HepG2 (cell line): Measurements from ENCODE around the gene DICER1. TPM values are rescaled to one million over a fixed set of nuclear protein-coding genes. Genes with fewer than 3 reads are reported as not detected.

Experiments
- ATAC-seq: fragments of 200-7000 bp; cut with Tn5 transposase; 3 replicates; pipeline ENCODE4 v1.9.1; 2020; ENCODE audit warnings: mild to moderate bottlenecking, moderate library complexity
- BruUV-seq: library from RNA; stranded (reverse); fragments of 400-500 nt; replicated peaks from 2 replicates; lab custom pipeline; 2021; lab: Mats Ljungman, UMichigan
- CTCF ChIA-PET: fragments of 300-600 bp; formaldehyde crosslinking; extraction: SDS; loops from one replicate; lab custom pipeline; 2021; ENCODE audit warnings: low total read pairs, inconsistent platforms, low intra/inter-chr PET ratio; lab: Yijun Ruan, JAX
- POLR2A ChIA-PET: fragments of 350-600 bp; sonication (Branson Sonifier 250); formaldehyde crosslinking; loops from one replicate; lab custom pipeline; 2020; ENCODE audit warnings: antibody characterized with exemption, inconsistent platforms; lab: Yijun Ruan, JAX
- DNase-seq: peaks from one replicate; pipeline ENCODE4 v3.0.0-alpha.2; 2015; ENCODE audit warnings: low spot score
- FAIRE-seq: peaks from 3 replicates; lab custom pipeline; 2011; peaks lifted over from hg19 to GRCh38; lab: Jason Lieb, UNC
- H2AFZ ChIP-seq: one replicate; pipeline ENCODE4 v1.6.1; 2011; ENCODE audit warnings: low read length, inconsistent platforms
- H3K27ac ChIP-seq: fragments of 300-600 bp; 3 replicates; pipeline ENCODE4 v1.8.0; 2011; ENCODE audit warnings: mixed run types, mild to moderate bottlenecking, mixed read lengths, low read length, inconsistent platforms; ENCODE audit not compliant: insufficient read depth; ENCODE audit errors: extremely low read length
- H3K27me3 ChIP-seq, 2 experiments: fragments of 200-600 bp in 1 of 2; 2 replicates in 1 of 2; 3 replicates in 1 of 2; pipeline versions ENCODE4 v1.6.0 to v1.8.0; 2011; ENCODE audit warnings: low read length in 2 of 2, mild to moderate bottlenecking in 2 of 2, moderate library complexity in 2 of 2, inconsistent platforms in 1 of 2; ENCODE audit not compliant: insufficient read depth in 2 of 2, control insufficient read depth in 1 of 2
- H3K36me3 ChIP-seq, 2 experiments: fragments of 200-600 bp in 1 of 2; replicated peaks in 1 of 2; 2 replicates in 1 of 2; 3 replicates in 1 of 2; pipeline versions ENCODE4 v1.5.1 to v1.8.0; 2011; ENCODE audit warnings: low read length in 2 of 2, inconsistent platforms in 1 of 2; ENCODE audit not compliant: insufficient read depth in 2 of 2, control insufficient read depth in 1 of 2
- H3K4me1 ChIP-seq: 2 replicates; pipeline ENCODE4 v1.5.1; 2012; ENCODE audit warnings: low read length, inconsistent platforms; ENCODE audit not compliant: insufficient read depth
- H3K4me2 ChIP-seq: 2 replicates; pipeline ENCODE4 v1.6.0; 2011; ENCODE audit warnings: low read depth, low read length, inconsistent platforms
- H3K4me3 ChIP-seq, 3 experiments: fragments of 200-600 bp in 1 of 3; sonication (generic), shearing (Covaris generic) in 1 of 3; replicated peaks in 1 of 3; 2 replicates each; pipeline ENCODE4 v1.5.1; 2011 to 2016; ENCODE audit warnings: low read length in 3 of 3, inconsistent platforms in 2 of 3, low read depth in 2 of 3, mild to moderate bottlenecking in 2 of 3, control low read depth in 1 of 3, mixed read lengths in 1 of 3; ENCODE audit not compliant: insufficient read depth in 1 of 3
- H3K79me2 ChIP-seq: one replicate; pipeline ENCODE4 v1.6.1; 2011; ENCODE audit warnings: low read length, inconsistent platforms; ENCODE audit not compliant: insufficient read depth
- H3K9ac ChIP-seq: 2 replicates; pipeline ENCODE4 v1.6.0; 2011; ENCODE audit warnings: mild to moderate bottlenecking, low read depth, low read length, inconsistent platforms; ENCODE audit not compliant: insufficient read depth
- H3K9me3 ChIP-seq: 2 replicates; pipeline ENCODE4 v1.5.1; 2012; ENCODE audit warnings: mild to moderate bottlenecking, low read length
- H4K20me1 ChIP-seq: 2 replicates; pipeline ENCODE4 v1.6.0; 2011; ENCODE audit warnings: inconsistent platforms, mild to moderate bottlenecking, low read length, moderate library complexity; ENCODE audit not compliant: insufficient read depth
- EP300 ChIP-seq, 3 experiments: sonication (generic) in 1 of 3; formaldehyde crosslinking in 1 of 3; IDR thresholded peaks; 2 replicates each; pipeline versions ENCODE4 v1.5.1 to v1.6.1; 2011 to 2020; ENCODE audit warnings: low read depth in 2 of 3, low read length in 2 of 3, borderline replicate concordance in 1 of 3, improper control_type of control experiment in 1 of 3, mild to moderate bottlenecking in 1 of 3, missing genetic modification reagents in 1 of 3, moderate library complexity in 1 of 3
- EZH2 ChIP-seq: conservative IDR thresholded peaks from 2 replicates; pipeline ENCODE4 v1.6.1; 2012; ENCODE audit warnings: mild to moderate bottlenecking, low read depth, low read length, moderate library complexity
- HDAC6 ChIP-seq: fragments of 200-600 bp; sonication (generic); IDR thresholded peaks from 2 replicates; pipeline ENCODE4 v1.7.0; 2017; ENCODE audit warnings: mild to moderate bottlenecking, antibody characterized with exemption, low read length, low read depth
- MAFF ChIP-seq: IDR thresholded peaks from 2 replicates; pipeline ENCODE4 v1.6.1; 2011; ENCODE audit warnings: low read depth, low read length, improper control_type of control experiment
- MIER3 ChIP-seq: IDR thresholded peaks from 2 replicates; pipeline ENCODE4 v1.6.1; 2016; ENCODE audit warnings: missing compliant biosample characterization, borderline replicate concordance
- PAF1 ChIP-seq: IDR thresholded peaks from 2 replicates; pipeline ENCODE4 v1.6.1; 2016; ENCODE audit warnings: missing genetic modification reagents, missing compliant biosample characterization
- SATB2 ChIP-seq: sonication (generic); formaldehyde crosslinking; IDR thresholded peaks from 2 replicates; pipeline ENCODE4 v1.5.0; 2020; ENCODE audit warnings: missing genetic modification reagents
- SRF ChIP-seq: IDR thresholded peaks from 2 replicates; pipeline ENCODE4 v1.6.1; 2011; ENCODE audit warnings: mild to moderate bottlenecking, low read depth, low read length, moderate library complexity
- WGBS: methylation state at CpG from one replicate; pipeline ENCODE4 v1.1.6; 2017; ENCODE audit warnings: low lambda C conversion rate; 5-methylcytosine and 5-hydroxymethylcytosine counted together
- in situ Hi-C: cut with HindIII; loops from 2 replicates; pipeline ENCODE4 v1.10.0; 2017; ENCODE audit warnings: low pct_unique_long_range_greater_than_20kb; ENCODE audit not compliant: extremely low pct_ligation_motif_present
- intact Hi-C: fragments of 100-400 bp; cut with micrococcal nuclease; formaldehyde crosslinking; loops from one replicate; pipeline ENCODE4 v1.10.0; 2022; ENCODE audit not compliant: unreplicated experiment
- polyA plus RNA-seq, 8 experiments: library from polyadenylated mRNA; depleted of rRNA in 3 of 8; stranded (reverse) in 7 of 8; unstranded in 1 of 8; fragments of >200 nt; fragmentation: Illumina TruSeq in 4 of 8; extraction: Trizol in 4 of 8; gene quantifications; 2 replicates each; pipeline versions ENCODE4 v1.2.1 to v1.2.3, GENCODE V29; 2011 to 2016; ENCODE audit warnings: low read depth in 4 of 8, missing spikeins in 1 of 8, mixed read lengths in 1 of 8; ENCODE audit not compliant: insufficient read depth in 1 of 8
- total RNA-seq, 5 experiments: library from RNA; depleted of rRNA; stranded (reverse); fragments of >200 nt; fragmentation: Illumina TruSeq; extraction: Trizol; gene quantifications; 2 replicates each; pipeline ENCODE4 v1.2.3, GENCODE V29; 2016; ENCODE audit warnings: low read depth in 1 of 5
- TF ChIP-seq, protein P1 (sequence below): sonication (generic); formaldehyde crosslinking; IDR thresholded peaks from 2 replicates; pipeline ENCODE4 v1.4.0; 2020; ENCODE audit warnings: mild to moderate bottlenecking, missing genetic modification reagents
- TF ChIP-seq, protein P2 (sequence below): sonication (generic); formaldehyde crosslinking; IDR thresholded peaks from 2 replicates; pipeline ENCODE4 v1.5.0; 2020; ENCODE audit warnings: missing genetic modification reagents, mild to moderate bottlenecking, borderline replicate concordance
- TF ChIP-seq, protein P3 (sequence below): sonication (generic); formaldehyde crosslinking; conservative IDR thresholded peaks from 2 replicates; pipeline ENCODE4 v1.4.0; 2020; ENCODE audit warnings: mild to moderate bottlenecking, missing genetic modification reagents, moderate library complexity

The DICER1 gene
- total and polyA plus RNA-seq, 2 of the 13 experiments (the other 11 are each of a cell fraction or from before 2014, with no cell fraction given): 31.8 to 61.9 TPM

DNA sequence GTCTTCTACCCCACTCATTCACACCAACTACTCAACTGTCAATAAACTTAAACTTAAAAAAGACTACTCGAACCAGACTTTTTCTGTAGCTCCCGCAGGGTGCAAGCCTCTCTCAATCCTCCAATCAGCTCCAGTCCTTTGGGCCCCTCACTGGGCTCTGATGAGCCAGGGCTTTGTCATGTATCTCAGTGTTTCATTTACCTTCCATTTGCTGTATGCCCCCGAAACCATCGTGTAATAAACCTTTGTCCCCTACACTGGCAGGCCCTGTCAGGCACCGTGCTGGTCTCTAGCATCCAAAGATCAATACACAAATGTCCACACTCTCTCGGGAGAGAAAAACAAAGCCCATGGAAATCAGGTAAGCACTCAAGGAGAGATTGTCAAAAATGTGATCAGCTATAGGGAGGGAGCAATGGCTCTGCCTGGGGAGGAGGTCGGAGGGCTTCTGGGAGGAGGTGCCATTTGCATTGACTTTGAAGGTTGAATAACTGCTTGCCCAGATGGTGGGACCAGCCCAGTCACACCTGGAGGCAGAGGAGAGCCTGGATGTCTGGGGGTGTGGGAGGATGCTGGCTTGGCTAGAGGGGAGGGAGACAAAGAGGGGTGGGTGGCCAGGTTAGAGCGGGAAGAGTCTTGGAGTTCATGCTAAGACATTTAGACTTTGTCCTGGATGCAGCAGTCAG, 42.1 kb upstream of the DICER1 start (continued):
- TF ChIP-seq, protein P1, sequence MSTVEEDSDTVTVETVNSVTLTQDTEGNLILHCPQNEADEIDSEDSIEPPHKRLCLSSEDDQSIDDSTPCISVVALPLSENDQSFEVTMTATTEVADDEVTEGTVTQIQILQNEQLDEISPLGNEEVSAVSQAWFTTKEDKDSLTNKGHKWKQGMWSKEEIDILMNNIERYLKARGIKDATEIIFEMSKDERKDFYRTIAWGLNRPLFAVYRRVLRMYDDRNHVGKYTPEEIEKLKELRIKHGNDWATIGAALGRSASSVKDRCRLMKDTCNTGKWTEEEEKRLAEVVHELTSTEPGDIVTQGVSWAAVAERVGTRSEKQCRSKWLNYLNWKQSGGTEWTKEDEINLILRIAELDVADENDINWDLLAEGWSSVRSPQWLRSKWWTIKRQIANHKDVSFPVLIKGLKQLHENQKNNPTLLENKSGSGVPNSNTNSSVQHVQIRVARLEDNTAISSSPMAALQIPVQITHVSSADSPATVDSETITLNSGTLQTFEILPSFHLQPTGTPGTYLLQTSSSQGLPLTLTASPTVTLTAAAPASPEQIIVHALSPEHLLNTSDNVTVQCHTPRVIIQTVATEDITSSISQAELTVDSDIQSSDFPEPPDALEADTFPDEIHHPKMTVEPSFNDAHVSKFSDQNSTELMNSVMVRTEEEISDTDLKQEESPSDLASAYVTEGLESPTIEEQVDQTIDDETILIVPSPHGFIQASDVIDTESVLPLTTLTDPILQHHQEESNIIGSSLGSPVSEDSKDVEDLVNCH (CRISPR knock-in tag): no peak

DNA sequence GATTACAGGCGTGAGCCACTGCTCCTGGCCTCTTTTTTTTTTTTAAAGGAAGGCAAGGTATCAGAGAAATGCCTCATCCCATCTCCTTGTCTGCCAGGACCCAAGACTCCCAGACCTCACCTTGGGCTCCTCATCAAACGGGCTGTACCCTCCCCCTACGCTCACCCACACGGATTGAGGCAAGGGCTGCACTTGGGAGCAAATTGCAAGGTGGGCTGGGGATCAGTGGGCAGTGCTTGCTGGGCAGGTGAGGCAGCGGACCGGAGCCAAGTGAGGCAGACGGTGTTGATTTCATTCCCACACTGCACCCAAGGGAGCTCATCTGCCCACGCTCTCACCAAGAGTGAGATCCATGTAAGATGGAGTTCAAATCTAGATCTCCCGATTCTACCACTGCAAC, 41.0 kb upstream of the DICER1 start:
- no peak for TF ChIP-seq EZH2
- no peak for TF ChIP-seq HDAC6
- TF ChIP-seq PAF1 (CRISPR knock-in tag): no peak
- TF ChIP-seq MIER3: no peak
- TF ChIP-seq SRF: no peak
- TF ChIP-seq SATB2 (CRISPR knock-in tag): no peak
- TF ChIP-seq EP300 (IDR thresholded peaks at IDR 0.05; ENCODE audit: low read depth in 2 of 2, low read length in 2 of 2): no peak
- TF ChIP-seq EP300 (CRISPR knock-in tag; IDR thresholded peaks at IDR 0.05; ENCODE audit: borderline replicate concordance): no peak
- TF ChIP-seq, protein P2, sequence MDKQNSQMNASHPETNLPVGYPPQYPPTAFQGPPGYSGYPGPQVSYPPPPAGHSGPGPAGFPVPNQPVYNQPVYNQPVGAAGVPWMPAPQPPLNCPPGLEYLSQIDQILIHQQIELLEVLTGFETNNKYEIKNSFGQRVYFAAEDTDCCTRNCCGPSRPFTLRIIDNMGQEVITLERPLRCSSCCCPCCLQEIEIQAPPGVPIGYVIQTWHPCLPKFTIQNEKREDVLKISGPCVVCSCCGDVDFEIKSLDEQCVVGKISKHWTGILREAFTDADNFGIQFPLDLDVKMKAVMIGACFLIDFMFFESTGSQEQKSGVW (CRISPR knock-in tag): no peak
- TF ChIP-seq, protein P3, sequence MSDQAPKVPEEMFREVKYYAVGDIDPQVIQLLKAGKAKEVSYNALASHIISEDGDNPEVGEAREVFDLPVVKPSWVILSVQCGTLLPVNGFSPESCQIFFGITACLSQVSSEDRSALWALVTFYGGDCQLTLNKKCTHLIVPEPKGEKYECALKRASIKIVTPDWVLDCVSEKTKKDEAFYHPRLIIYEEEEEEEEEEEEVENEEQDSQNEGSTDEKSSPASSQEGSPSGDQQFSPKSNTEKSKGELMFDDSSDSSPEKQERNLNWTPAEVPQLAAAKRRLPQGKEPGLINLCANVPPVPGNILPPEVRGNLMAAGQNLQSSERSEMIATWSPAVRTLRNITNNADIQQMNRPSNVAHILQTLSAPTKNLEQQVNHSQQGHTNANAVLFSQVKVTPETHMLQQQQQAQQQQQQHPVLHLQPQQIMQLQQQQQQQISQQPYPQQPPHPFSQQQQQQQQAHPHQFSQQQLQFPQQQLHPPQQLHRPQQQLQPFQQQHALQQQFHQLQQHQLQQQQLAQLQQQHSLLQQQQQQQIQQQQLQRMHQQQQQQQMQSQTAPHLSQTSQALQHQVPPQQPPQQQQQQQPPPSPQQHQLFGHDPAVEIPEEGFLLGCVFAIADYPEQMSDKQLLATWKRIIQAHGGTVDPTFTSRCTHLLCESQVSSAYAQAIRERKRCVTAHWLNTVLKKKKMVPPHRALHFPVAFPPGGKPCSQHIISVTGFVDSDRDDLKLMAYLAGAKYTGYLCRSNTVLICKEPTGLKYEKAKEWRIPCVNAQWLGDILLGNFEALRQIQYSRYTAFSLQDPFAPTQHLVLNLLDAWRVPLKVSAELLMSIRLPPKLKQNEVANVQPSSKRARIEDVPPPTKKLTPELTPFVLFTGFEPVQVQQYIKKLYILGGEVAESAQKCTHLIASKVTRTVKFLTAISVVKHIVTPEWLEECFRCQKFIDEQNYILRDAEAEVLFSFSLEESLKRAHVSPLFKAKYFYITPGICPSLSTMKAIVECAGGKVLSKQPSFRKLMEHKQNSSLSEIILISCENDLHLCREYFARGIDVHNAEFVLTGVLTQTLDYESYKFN (CRISPR knock-in tag): no peak
- TF ChIP-seq MAFF: no peak
- Histone ChIP-seq H3K36me3 (peaks cover 1 to 14% of the 10 kb centered on the region in 2 experiments; a peak in 2 of 5 replicates), H2AFZ (no peak overlapping the region), H3K27me3 (no peaks in the 10 kb centered on the region), H3K4me2 (no peak overlapping the region), H3K4me1 (no peaks in the 10 kb centered on the region), H3K4me3 (no peak overlapping the region), H3K9me3 (no peaks in the 10 kb centered on the region), H3K27ac (no peak overlapping the region), H3K9ac (no peak overlapping the region), H4K20me1 (no peaks in the 10 kb centered on the region), H3K79me2 (no peaks in the 10 kb centered on the region)
- in situ Hi-C loops (no loop called here), intact Hi-C loops (no loop called here)
- no peak for FAIRE-seq
- no TSS peak for BruUV-seq
- no peak for DNase-seq
- ChIA-PET POLR2A (no interaction called here), CTCF (no interaction called here)
- WGBS: 92% methylated on average over 8 of the region's 9 CpGs
- ATAC-seq: no peak
